Esophagus muscularis mucosa (tissue), 4 donors: ENCODE measurements around the gene HRNR. TPM values are rescaled to one million over a fixed set of nuclear protein-coding genes. Genes with fewer than 3 reads are reported as not detected.

Source experiments
- DNase-seq: peaks from one replicate; pipeline ENCODE4 v3.0.0-alpha.2; 2017; ENCODE audit errors: extremely low spot score
- H3K27ac ChIP-seq, 4 donors: fragments of 200-600 bp; sonication (generic); replicated peaks in 1 of 4; 1 replicate in 3 of 4; 2 replicates in 1 of 4; pipeline ENCODE4 v1.5.1; 2016 to 2019; ENCODE audit warnings: mild to moderate bottlenecking in 1 of 4
- H3K27me3 ChIP-seq, 4 donors: fragments of 200-600 bp; sonication (generic); one replicate each; pipeline versions ENCODE4 v1.5.1 to v1.6.0; 2016 to 2019
- H3K36me3 ChIP-seq, 4 donors: fragments of 200-600 bp; sonication (generic); one replicate each; pipeline ENCODE4 v1.5.1; 2016 to 2019
- H3K4me1 ChIP-seq, 4 donors: fragments of 200-600 bp; sonication (generic); one replicate each; pipeline ENCODE4 v1.5.1; 2016 to 2019
- H3K4me3 ChIP-seq, 4 donors: fragments of 200-600 bp; sonication (generic); 1 replicate in 2 of 4; 2 replicates in 2 of 4; pipeline ENCODE4 v1.5.1; 2016 to 2019; ENCODE audit warnings: mild to moderate bottlenecking in 4 of 4, moderate library complexity in 1 of 4
- H3K9me3 ChIP-seq, 4 donors: fragments of 200-600 bp; sonication (generic); 1 replicate in 3 of 4; 2 replicates in 1 of 4; pipeline ENCODE4 v1.5.1; 2016 to 2019
- EP300 ChIP-seq: sonication (generic); formaldehyde crosslinking; IDR thresholded peaks from one replicate; pipeline ENCODE4 v1.6.1; 2017; ENCODE audit warnings: antibody characterized with exemption
- POLR2A ChIP-seq: fragments of 450-650 bp; IDR thresholded peaks from one replicate; pipeline ENCODE4 v1.6.1; 2017; ENCODE audit warnings: antibody characterized with exemption, moderate library complexity, mild to moderate bottlenecking, low read depth
- POLR2AphosphoS5 ChIP-seq, 2 donors: sonication (generic); formaldehyde crosslinking; IDR thresholded peaks; one replicate each; pipeline ENCODE4 v1.6.1; 2017; ENCODE audit warnings: antibody characterized with exemption in 2 of 2
- WGBS: methylation state at CpG from one replicate; pipeline ENCODE4 v1.1.5; 2018; 5-methylcytosine and 5-hydroxymethylcytosine counted together
- intact Hi-C: fragments of 100-400 bp; cut with DNase I; formaldehyde crosslinking; loops from one replicate; pipeline ENCODE4 v1.15.1; 2023
- total RNA-seq, 4 donors: library from RNA; depleted of rRNA; stranded (reverse); fragments of >200 nt; gene quantifications; one replicate each; pipeline versions ENCODE4 v1.1.0 to v1.2.1, GENCODE V29; 2016
- TF ChIP-seq, protein P1 (sequence below), 3 experiments: fragments of 200-600 bp in 2 of 3; fragments of 450-650 bp in 1 of 3; sonication (generic) in 2 of 3; IDR thresholded peaks; one replicate each; pipeline ENCODE4 v1.5.1; 2017 to 2019; ENCODE audit warnings: antibody characterized with exemption in 3 of 3, mild to moderate bottlenecking in 2 of 3, moderate library complexity in 1 of 3

HRNR gene
- total RNA-seq, 4 donors from 2014 or later: not detected

- DNase-seq: no peak
- 44% methylated on average over 2 of the region's 2 CpGs for WGBS
- intact Hi-C loops: loop anchor here (2.0 kb wide), 2 partner anchors 40 to 130 kb away; no protein-coding TSS in a partner anchor
Measured at GRCh38 chr1:152182944-152183361, 41.0 kb downstream of the HRNR start.

DNA sequence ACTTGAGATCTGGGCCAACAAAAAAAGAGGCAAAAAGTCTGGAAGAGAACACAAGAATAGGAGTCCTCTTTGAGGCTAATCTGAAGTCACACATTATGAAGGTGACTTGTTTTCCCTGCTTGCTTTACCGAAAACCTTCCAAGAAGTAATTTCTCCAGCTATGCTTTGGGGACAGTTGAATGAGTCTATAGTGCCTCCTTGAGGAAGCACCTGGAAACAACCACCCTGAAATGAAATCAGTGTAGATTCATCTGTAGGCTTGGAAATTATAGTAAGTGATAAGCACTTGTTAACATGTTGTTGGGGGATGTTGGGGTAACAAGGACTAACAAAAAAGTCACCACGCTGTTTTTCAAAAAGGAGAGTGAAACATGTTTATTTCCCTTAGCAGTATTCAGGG, 41.6 kb downstream of the HRNR start:
- H3K4me3 ChIP-seq: no peak overlapping the region
- H3K27me3 ChIP-seq: no peaks in the 10 kb centered on the region
- TF ChIP-seq, protein P1, sequence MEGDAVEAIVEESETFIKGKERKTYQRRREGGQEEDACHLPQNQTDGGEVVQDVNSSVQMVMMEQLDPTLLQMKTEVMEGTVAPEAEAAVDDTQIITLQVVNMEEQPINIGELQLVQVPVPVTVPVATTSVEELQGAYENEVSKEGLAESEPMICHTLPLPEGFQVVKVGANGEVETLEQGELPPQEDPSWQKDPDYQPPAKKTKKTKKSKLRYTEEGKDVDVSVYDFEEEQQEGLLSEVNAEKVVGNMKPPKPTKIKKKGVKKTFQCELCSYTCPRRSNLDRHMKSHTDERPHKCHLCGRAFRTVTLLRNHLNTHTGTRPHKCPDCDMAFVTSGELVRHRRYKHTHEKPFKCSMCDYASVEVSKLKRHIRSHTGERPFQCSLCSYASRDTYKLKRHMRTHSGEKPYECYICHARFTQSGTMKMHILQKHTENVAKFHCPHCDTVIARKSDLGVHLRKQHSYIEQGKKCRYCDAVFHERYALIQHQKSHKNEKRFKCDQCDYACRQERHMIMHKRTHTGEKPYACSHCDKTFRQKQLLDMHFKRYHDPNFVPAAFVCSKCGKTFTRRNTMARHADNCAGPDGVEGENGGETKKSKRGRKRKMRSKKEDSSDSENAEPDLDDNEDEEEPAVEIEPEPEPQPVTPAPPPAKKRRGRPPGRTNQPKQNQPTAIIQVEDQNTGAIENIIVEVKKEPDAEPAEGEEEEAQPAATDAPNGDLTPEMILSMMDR (IDR thresholded peaks at IDR 0.05): peak in 2 of 3 experiments; percentile 28 to 35
- TF ChIP-seq EP300: no peak
- peaks cover 0 to 7% (median 5%) of the 10 kb centered on the region in 4 donors for H3K4me1 ChIP-seq
- intact Hi-C loops: loop anchor here (2.0 kb wide), 2 partner anchors 40 to 130 kb away; no protein-coding TSS in a partner anchor
- H3K9me3 ChIP-seq: no peaks in the 10 kb centered on the region
- H3K27ac ChIP-seq: no peak overlapping the region
- no peaks in the 10 kb centered on the region for H3K36me3 ChIP-seq
- 62% methylated on average over 2 of the region's 2 CpGs for WGBS
- no peak for DNase-seq

More at GRCh38 chr1:152182944-152183361, 41.0 kb downstream of the HRNR start:
- Histone ChIP-seq H3K4me3 (no peak overlapping the region), H3K4me1 (peaks cover 0 to 7% (median 5%) of the 10 kb centered on the region in 4 donors), H3K36me3 (no peaks in the 10 kb centered on the region), H3K9me3 (no peaks in the 10 kb centered on the region), H3K27ac (no peak overlapping the region), H3K27me3 (no peaks in the 10 kb centered on the region)
- TF ChIP-seq EP300 (no peak), POLR2AphosphoS5 (IDR thresholded peaks at IDR 0.05) (no peak)
- TF ChIP-seq, protein P1 (IDR thresholded peaks at IDR 0.05): no peak

- TF ChIP-seq POLR2A: no peak
- TF ChIP-seq, protein P1 (IDR thresholded peaks at IDR 0.05): no peak
- no peak for TF ChIP-seq EP300
- TF ChIP-seq POLR2AphosphoS5 (IDR thresholded peaks at IDR 0.05): no peak
- H3K36me3 ChIP-seq: no peaks in the 10 kb centered on the region
- H3K27me3 ChIP-seq: no peaks in the 10 kb centered on the region
- intact Hi-C loops: no loop called here
- no peak for DNase-seq
- WGBS: 91% methylated on average over 1 of the region's 1 CpG
- no peak overlapping the region for H3K4me3 ChIP-seq
- peaks cover 0 to 7% (median 3%) of the 10 kb centered on the region in 4 donors for H3K4me1 ChIP-seq
- no peak overlapping the region for H3K27ac ChIP-seq
- no peaks in the 10 kb centered on the region for H3K9me3 ChIP-seq
Measured at GRCh38 chr1:152179566-152179965, 44.4 kb downstream of the HRNR start.

DNA sequence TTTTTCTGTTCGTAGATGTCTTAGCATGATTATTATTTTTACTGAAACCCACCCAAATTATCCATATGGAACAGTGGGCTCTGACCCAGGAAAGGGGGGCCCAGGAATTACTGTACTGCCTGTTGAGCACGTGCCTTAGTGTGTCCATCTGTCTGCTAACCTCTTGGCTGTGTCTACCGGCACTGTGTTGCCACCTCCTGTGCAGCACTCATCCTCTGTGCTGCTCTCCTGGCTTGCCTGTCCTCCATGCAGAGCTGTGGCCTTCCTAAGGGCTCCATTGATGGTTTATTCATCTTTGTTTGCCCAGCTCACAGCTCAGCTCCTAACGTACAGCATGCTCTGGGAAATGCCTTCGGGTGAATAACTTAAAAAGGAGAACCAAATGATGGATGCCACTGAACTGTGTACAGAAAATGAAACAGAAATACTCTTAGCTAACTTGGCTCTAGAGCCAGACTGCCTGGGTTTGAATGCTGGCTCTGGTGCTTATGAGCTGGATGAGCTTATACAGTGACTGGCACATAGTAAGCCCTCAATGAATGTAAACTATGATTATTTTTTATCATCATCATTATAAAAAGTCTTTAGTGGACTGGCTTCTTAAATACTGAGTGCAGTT, 53.6 kb downstream of the HRNR start:
- Histone ChIP-seq H3K4me3 (no peak overlapping the region), H3K27me3 (no peaks in the 10 kb centered on the region), H3K27ac (no peak overlapping the region), H3K36me3 (no peaks in the 10 kb centered on the region), H3K4me1 (peaks cover 11 to 29% (median 18%) of the 10 kb centered on the region in 4 donors), H3K9me3 (no peaks in the 10 kb centered on the region)
- intact Hi-C loops: no loop called here
- DNase-seq: no peak
- TF ChIP-seq, protein P1 (IDR thresholded peaks at IDR 0.05): no peak
- TF ChIP-seq POLR2AphosphoS5 (IDR thresholded peaks at IDR 0.05): no peak
- TF ChIP-seq POLR2A: no peak
- no peak for TF ChIP-seq EP300
- WGBS: 62% methylated on average over 5 of the region's 5 CpGs
